ENCODE data around the gene DLG5.

- TF ChIP-seq, protein P1, sequence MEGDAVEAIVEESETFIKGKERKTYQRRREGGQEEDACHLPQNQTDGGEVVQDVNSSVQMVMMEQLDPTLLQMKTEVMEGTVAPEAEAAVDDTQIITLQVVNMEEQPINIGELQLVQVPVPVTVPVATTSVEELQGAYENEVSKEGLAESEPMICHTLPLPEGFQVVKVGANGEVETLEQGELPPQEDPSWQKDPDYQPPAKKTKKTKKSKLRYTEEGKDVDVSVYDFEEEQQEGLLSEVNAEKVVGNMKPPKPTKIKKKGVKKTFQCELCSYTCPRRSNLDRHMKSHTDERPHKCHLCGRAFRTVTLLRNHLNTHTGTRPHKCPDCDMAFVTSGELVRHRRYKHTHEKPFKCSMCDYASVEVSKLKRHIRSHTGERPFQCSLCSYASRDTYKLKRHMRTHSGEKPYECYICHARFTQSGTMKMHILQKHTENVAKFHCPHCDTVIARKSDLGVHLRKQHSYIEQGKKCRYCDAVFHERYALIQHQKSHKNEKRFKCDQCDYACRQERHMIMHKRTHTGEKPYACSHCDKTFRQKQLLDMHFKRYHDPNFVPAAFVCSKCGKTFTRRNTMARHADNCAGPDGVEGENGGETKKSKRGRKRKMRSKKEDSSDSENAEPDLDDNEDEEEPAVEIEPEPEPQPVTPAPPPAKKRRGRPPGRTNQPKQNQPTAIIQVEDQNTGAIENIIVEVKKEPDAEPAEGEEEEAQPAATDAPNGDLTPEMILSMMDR (IDR thresholded peaks at IDR 0.05; ENCODE audit: poor library complexity), result no peak
- TF ChIP-seq EZH2 (IDR thresholded peaks at IDR 0.05; ENCODE audit: borderline replicate concordance) (no peak), EZH2phosphoT487 (IDR thresholded peaks at IDR 0.05; ENCODE audit: low read depth, severe bottlenecking, unreplicated experiment) (no peak)
Observed at GRCh38 chr10:77801474-77802161, 124.9 kb downstream of the DLG5 start.
